Right lobe of liver (tissue), 6 donors: ENCODE measurements around the gene RBM19. TPM values are rescaled to one million over a fixed set of nuclear protein-coding genes. Genes with fewer than 3 reads are reported as not detected.

ENCODE experiments used
- ATAC-seq, 4 donors: fragments of 200-7000 bp; cut with Tn5 transposase; one replicate each; pipeline ENCODE4 v1.9.1; 2020; ENCODE audit warnings: mild to moderate bottlenecking in 4 of 4, moderate library complexity in 4 of 4
- DNase-seq, 3 donors: peaks; one replicate each; pipeline ENCODE4 v3.0.0-alpha.2; 2020
- H3K27ac ChIP-seq, 3 donors: fragments of 200-600 bp; one replicate each; pipeline ENCODE4 v1.8.0; 2022
- H3K27me3 ChIP-seq, 2 donors: fragments of 200-600 bp; one replicate each; pipeline ENCODE4 v1.8.0; 2022
- H3K36me3 ChIP-seq, 4 donors: fragments of 200-600 bp; sonication (generic) in 1 of 4; one replicate each; pipeline versions ENCODE4 v1.5.1 to v1.8.0; 2017 to 2022; ENCODE audit warnings: control low read depth in 1 of 4
- H3K4me1 ChIP-seq, 4 donors: fragments of 200-600 bp; sonication (generic) in 1 of 4; one replicate each; pipeline versions ENCODE4 v1.5.1 to v1.8.0; 2017 to 2022; ENCODE audit warnings: control low read depth in 1 of 4
- H3K4me3 ChIP-seq, 3 donors: fragments of 200-600 bp; one replicate each; pipeline ENCODE4 v1.8.0; 2022
- H3K9me3 ChIP-seq, 4 donors: fragments of 200-600 bp; sonication (generic) in 1 of 4; one replicate each; pipeline versions ENCODE4 v1.5.1 to v1.8.0; 2017 to 2022; ENCODE audit warnings: control low read depth in 1 of 4
- POLR2A ChIP-seq: fragments of 450-650 bp; IDR thresholded peaks from one replicate; pipeline ENCODE4 v1.6.1; 2017; ENCODE audit warnings: antibody characterized with exemption, mild to moderate bottlenecking
- WGBS: methylation state at CpG from one replicate; pipeline ENCODE4 v1.1.6; 2018; ENCODE audit warnings: low coverage, low lambda C conversion rate; ENCODE audit not compliant: insufficient coverage; ENCODE audit errors: missing lambda C conversion rate; 5-methylcytosine and 5-hydroxymethylcytosine counted together
- intact Hi-C, 2 donors: fragments of 100-400 bp; cut with DNase I; formaldehyde crosslinking; loops; one replicate each; pipeline versions ENCODE4 v1.11.2 to v1.14.1; 2022
- total RNA-seq, 6 experiments: library from RNA; depleted of rRNA in 2 of 6; stranded (reverse); fragments of >200 nt in 2 of 6; fragmentation: NEBNext Ultra II Directional in 3 of 6; extraction: Animal tissue kit (Norgen Biotek cat#: 25700) in 3 of 6; gene quantifications; one replicate each; pipeline versions ENCODE4 v1.1.0 to v1.2.4, GENCODE V29; 2016 to 2023
- TF ChIP-seq, protein P1 (sequence below), 4 donors: fragments of 200-600 bp in 3 of 4; fragments of 450-650 bp in 1 of 4; IDR thresholded peaks; one replicate each; pipeline versions ENCODE4 v1.5.1 to v1.8.0; 2016 to 2022; ENCODE audit warnings: antibody characterized with exemption in 4 of 4, mild to moderate bottlenecking in 2 of 4
- donor health status: DM: no; HTN: yes; CAD: no.
- donor health status: DM: no; HTN: no; CAD: no.
- donor health status: DM: no; HTN: no; CAD: no.
- donor health status: DM: no; HTN: yes; CAD: no.
- donor health status: DM: no; HTN: yes; CAD: no.

The RBM19 gene
- total RNA-seq, 6 experiments from 2014 or later = 11.3 to 17.2 (median 14.2) TPM

DNA sequence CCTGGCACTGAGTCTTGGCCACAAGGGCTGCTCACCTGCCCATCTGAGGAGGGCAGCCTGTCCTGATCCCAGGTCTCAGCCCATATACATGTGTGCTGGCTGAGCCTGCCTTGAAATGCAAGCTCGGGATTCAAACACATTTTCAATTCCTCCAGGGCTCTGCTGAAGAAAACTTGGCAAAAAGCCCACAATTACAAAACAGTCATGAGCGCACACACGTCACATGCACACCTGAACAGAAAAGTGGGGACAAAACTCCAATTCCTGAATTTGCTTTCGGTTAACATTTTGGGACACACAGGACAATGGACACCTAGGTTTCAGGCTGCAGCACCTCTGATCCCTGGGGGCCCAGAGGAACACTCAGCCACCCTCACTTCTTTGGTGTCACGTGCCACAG is 113.9 kb downstream of the RBM19 start:
- WGBS = 17% methylated on average over 4 of the region's 5 CpGs
- no peak for DNase-seq
- ATAC-seq = peak in 2 of 4 donors; percentile 22 to 39
- Histone ChIP-seq H3K36me3 (no peaks in the 10 kb centered on the region), H3K27ac (no peak overlapping the region), H3K4me1 (no peaks in the 10 kb centered on the region), H3K4me3 (no peak overlapping the region), H3K27me3 (no peaks in the 10 kb centered on the region), H3K9me3 (no peaks in the 10 kb centered on the region)
- no peak for TF ChIP-seq POLR2A
- TF ChIP-seq, protein P1, sequence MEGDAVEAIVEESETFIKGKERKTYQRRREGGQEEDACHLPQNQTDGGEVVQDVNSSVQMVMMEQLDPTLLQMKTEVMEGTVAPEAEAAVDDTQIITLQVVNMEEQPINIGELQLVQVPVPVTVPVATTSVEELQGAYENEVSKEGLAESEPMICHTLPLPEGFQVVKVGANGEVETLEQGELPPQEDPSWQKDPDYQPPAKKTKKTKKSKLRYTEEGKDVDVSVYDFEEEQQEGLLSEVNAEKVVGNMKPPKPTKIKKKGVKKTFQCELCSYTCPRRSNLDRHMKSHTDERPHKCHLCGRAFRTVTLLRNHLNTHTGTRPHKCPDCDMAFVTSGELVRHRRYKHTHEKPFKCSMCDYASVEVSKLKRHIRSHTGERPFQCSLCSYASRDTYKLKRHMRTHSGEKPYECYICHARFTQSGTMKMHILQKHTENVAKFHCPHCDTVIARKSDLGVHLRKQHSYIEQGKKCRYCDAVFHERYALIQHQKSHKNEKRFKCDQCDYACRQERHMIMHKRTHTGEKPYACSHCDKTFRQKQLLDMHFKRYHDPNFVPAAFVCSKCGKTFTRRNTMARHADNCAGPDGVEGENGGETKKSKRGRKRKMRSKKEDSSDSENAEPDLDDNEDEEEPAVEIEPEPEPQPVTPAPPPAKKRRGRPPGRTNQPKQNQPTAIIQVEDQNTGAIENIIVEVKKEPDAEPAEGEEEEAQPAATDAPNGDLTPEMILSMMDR (IDR thresholded peaks at IDR 0.05) = no peak
- intact Hi-C loops = no loop called here

DNA sequence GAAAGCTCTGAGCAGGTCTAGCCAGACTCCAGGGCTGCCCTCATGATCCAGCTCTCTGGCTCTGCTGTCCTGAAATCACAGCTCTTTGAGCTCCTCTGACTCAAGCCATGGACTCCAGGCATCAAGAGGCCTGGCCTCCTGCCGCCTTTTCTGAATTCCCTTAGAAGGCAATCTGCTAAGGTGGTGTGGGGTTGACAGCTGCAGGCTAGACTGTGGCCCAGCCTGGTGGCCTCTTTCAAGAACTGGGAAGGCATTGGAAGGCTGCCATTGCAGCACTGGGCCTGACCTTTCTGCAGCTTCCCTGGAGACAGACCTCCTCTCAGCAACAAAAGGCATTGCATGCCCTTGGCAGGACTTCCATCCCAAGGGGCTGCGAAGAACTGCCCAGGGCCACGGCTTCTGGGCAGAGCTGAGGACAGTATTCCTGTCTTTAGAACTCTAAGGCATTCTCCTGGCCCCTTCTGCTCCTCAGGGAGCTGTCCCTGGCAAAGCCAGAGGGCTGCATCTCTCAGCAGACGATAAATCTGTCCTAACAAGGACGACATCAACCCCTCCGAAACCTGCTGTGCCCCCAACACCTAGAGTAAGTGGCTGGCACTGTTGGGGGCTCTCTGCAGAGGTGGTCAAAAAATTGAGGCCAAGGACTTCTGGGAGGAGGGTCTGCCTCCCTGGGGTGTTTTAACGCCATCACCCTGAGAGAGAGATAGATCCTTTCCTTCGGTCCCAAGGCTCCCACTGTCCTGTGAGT is 115.6 kb downstream of the RBM19 start:
- no peaks in the 10 kb centered on the region for H3K4me1 ChIP-seq
- WGBS = 89% methylated on average over 3 of the region's 8 CpGs
- H3K27ac ChIP-seq = no peak overlapping the region
- no peak overlapping the region for H3K4me3 ChIP-seq
- intact Hi-C loops = no loop called here
- DNase-seq (no peak), ATAC-seq (no peak)
- no peaks in the 10 kb centered on the region for H3K27me3 ChIP-seq
- no peaks in the 10 kb centered on the region for H3K9me3 ChIP-seq
- no peaks in the 10 kb centered on the region for H3K36me3 ChIP-seq
- TF ChIP-seq POLR2A = no peak
- TF ChIP-seq, protein P1 (IDR thresholded peaks at IDR 0.05) = no peak

DNA sequence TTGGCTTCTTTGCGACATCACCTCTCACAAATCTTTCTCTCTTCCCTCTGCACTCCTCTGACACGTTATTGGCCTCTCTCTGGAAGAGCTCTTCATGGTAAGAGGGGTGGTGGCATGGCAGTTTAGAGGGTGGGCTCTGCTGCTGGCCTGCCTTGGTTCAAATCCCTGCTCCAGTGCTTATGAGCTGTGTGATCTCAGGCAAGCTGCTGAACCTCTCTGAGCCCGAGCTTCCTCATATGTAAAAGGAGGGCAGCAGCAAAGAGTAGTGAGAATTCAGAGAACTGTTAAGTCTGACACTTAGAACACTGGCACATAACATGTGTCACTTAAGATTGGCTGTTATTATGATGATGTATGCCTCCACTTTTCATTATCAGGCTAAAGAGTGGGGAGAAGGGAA is 118.3 kb downstream of the RBM19 start:
- no peak for ATAC-seq
- no peaks in the 10 kb centered on the region for H3K4me1 ChIP-seq
- 87% methylated on average over 3 of the region's 3 CpGs for WGBS
- H3K36me3 ChIP-seq = no peaks in the 10 kb centered on the region
- no peak for DNase-seq
- intact Hi-C loops = no loop called here
- H3K27ac ChIP-seq = no peak overlapping the region
- no peak overlapping the region for H3K4me3 ChIP-seq
- H3K27me3 ChIP-seq = no peaks in the 10 kb centered on the region
- no peak for TF ChIP-seq POLR2A
- TF ChIP-seq, protein P1 (IDR thresholded peaks at IDR 0.05) = no peak
- no peaks in the 10 kb centered on the region for H3K9me3 ChIP-seq

DNA sequence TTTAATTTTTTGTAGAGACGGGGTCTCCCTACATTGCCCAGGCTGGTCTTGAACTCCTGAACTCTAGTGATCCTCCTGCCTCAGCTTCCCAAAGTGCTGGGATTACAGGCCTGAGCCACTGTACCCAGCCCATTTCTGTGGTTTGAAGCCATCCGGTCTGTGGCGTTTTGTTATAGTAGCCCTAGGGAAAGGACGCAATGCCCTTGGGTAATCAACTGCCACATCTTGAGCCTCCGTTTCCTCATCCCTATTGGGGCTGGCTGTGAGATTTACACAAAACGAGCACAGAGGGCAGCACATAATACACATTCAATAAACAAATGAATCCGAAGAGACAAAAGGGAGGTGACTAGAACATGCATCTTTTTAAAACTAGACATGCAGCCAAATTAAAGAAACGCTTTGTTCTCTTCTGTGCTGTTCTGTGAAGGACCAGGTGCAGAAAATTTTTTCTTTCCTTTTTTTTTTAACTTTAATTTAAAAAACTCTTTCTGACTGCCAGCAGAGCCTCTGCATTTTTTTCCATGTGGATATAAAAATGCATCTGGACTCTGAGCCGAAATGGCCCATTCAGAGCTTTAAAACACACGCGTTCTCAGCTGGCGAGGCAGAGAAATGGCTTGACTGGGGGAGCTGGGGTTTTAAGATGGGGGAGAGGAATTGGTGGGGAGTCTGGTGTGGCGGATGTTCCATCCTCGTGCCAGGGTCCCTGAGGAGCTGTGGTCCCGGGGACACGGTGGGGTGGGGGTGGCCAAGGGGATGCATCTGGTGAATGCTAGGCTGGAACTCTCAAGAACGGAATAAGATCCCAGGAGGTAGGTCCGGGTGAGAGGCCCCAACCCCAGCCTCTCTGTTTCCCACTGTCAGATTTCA is 119.0 kb downstream of the RBM19 start:
- no peak for ATAC-seq
- no peak for DNase-seq
- 94% methylated on average over 17 of the region's 18 CpGs for WGBS
- no peaks in the 10 kb centered on the region for H3K9me3 ChIP-seq
- TF ChIP-seq POLR2A = no peak
- TF ChIP-seq, protein P1 (IDR thresholded peaks at IDR 0.05) = no peak
- no peak overlapping the region for H3K27ac ChIP-seq
- H3K36me3 ChIP-seq = no peaks in the 10 kb centered on the region
- H3K27me3 ChIP-seq = no peaks in the 10 kb centered on the region
- intact Hi-C loops = no loop called here
- no peaks in the 10 kb centered on the region for H3K4me1 ChIP-seq
- H3K4me3 ChIP-seq = no peak overlapping the region
